ENCODE measurements around the gene BCL7C.

Gene BCL7C

GRCh38 chr16:30889721-30890120, 4.2 kb downstream of the BCL7C start:
- in situ Hi-C loops (cut with MboI; ENCODE audit: low pct_unique_long_range_greater_than_20kb, low sequenced_read_pairs, unreplicated experiment), result loop anchor here (10.0 kb wide), 1 partner anchor 45 kb away; no protein-coding TSS in a partner anchor
- TF ChIP-seq CTCF (IDR thresholded peaks at IDR 0.05; ENCODE audit: extremely low read depth, insufficient read depth, missing control alignments), result no peak
- DNase-seq (ENCODE audit: low spot score), result no peak

GRCh38 chr16:30888856-30889499, 4.9 kb downstream of the BCL7C start:
- no peak for TF ChIP-seq CTCF (IDR thresholded peaks at IDR 0.05; ENCODE audit: extremely low read depth, insufficient read depth, missing control alignments)
- in situ Hi-C loops (cut with MboI; ENCODE audit: low pct_unique_long_range_greater_than_20kb, low sequenced_read_pairs, unreplicated experiment), result no loop called here
- DNase-seq (ENCODE audit: low spot score), result no peak

GRCh38 chr16:30887927-30888326, 6.0 kb downstream of the BCL7C start:
- no peak for DNase-seq (ENCODE audit: low spot score)
- in situ Hi-C loops (cut with MboI; ENCODE audit: low pct_unique_long_range_greater_than_20kb, low sequenced_read_pairs, unreplicated experiment), result no loop called here
- TF ChIP-seq CTCF (IDR thresholded peaks at IDR 0.05; ENCODE audit: extremely low read depth, insufficient read depth, missing control alignments), result no peak

- peak; percentile 1 for DNase-seq (ENCODE audit: low spot score)
- in situ Hi-C loops (cut with MboI; ENCODE audit: low pct_unique_long_range_greater_than_20kb, low sequenced_read_pairs, unreplicated experiment), result no loop called here
- TF ChIP-seq CTCF (IDR thresholded peaks at IDR 0.05; ENCODE audit: extremely low read depth, insufficient read depth, missing control alignments), result no peak
Measured at GRCh38 chr16:30886145-30886544, 7.7 kb downstream of the BCL7C start.

- no peak for DNase-seq (ENCODE audit: low spot score)
- in situ Hi-C loops (cut with MboI; ENCODE audit: low pct_unique_long_range_greater_than_20kb, low sequenced_read_pairs, unreplicated experiment), result no loop called here
- no peak for TF ChIP-seq CTCF (IDR thresholded peaks at IDR 0.05; ENCODE audit: extremely low read depth, insufficient read depth, missing control alignments)
Measured at GRCh38 chr16:30885196-30885595, 8.7 kb downstream of the BCL7C start.

- peak; percentile 60 for DNase-seq (ENCODE audit: low spot score)
- TF ChIP-seq CTCF (IDR thresholded peaks at IDR 0.05; ENCODE audit: extremely low read depth, insufficient read depth, missing control alignments), result no peak
- in situ Hi-C loops (cut with MboI; ENCODE audit: low pct_unique_long_range_greater_than_20kb, low sequenced_read_pairs, unreplicated experiment), result no loop called here
Measured at GRCh38 chr16:30884760-30885159, 9.1 kb downstream of the BCL7C start.
